H1 (cell line): Measurements from ENCODE around the gene MED28. TPM values are rescaled to one million over a fixed set of nuclear protein-coding genes. Genes with fewer than 3 reads are reported as not detected.

Experiments
- CTCF ChIA-PET: fragments of 300-600 bp; sonication (Branson Sonifier 250); formaldehyde crosslinking; loops from one replicate; lab custom pipeline; 2021; ENCODE audit not compliant: partially characterized antibody; lab: Charles Lee
- POLR2A ChIA-PET: fragments of 300-600 bp; sonication (Branson Sonifier 250); formaldehyde crosslinking; loops from one replicate; lab custom pipeline; 2021; ENCODE audit warnings: inconsistent platforms; ENCODE audit not compliant: partially characterized antibody; lab: Charles Lee
- DNase-seq, 2 experiments: peaks; one replicate each; pipeline versions ENCODE4 v3.0.0 to v3.0.0-alpha.2; 2010 to 2022; ENCODE audit warnings: low spot score in 2 of 2, low read depth in 1 of 2, mixed read lengths in 1 of 2
- FAIRE-seq: peaks from 2 replicates; lab custom pipeline; 2011; peaks lifted over from hg19 to GRCh38; lab: Jason Lieb, UNC
- H2AFZ ChIP-seq: 2 replicates; pipeline ENCODE4 v1.8.1; 2012; ENCODE audit warnings: low read length, inconsistent platforms
- H2AK5ac ChIP-seq: 2 replicates; pipeline ENCODE4 v1.6.1; 2013; ENCODE audit warnings: low read depth, low read length
- H2BK120ac ChIP-seq: replicated peaks from 2 replicates; pipeline ENCODE3; 2013; ENCODE audit warnings: low read depth, low read length, inconsistent platforms
- H2BK12ac ChIP-seq: 2 replicates; pipeline ENCODE4 v1.6.1; 2013; ENCODE audit warnings: low read depth, low read length
- H2BK15ac ChIP-seq: 2 replicates; pipeline ENCODE4 v1.6.1; 2013; ENCODE audit warnings: low read length
- H2BK20ac ChIP-seq: 2 replicates; pipeline ENCODE4 v1.6.1; 2013; ENCODE audit warnings: low read length
- H2BK5ac ChIP-seq: 2 replicates; pipeline ENCODE4 v1.6.1; 2013; ENCODE audit warnings: low read depth, low read length
- H3K14ac ChIP-seq: 2 replicates; pipeline ENCODE4 v1.6.1; 2013; ENCODE audit warnings: inconsistent platforms; ENCODE audit not compliant: insufficient read length
- H3K18ac ChIP-seq: 2 replicates; pipeline ENCODE4 v1.6.1; 2013; ENCODE audit warnings: low read length; ENCODE audit errors: extremely low read depth
- H3K23ac ChIP-seq: 2 replicates; pipeline ENCODE4 v1.6.1; 2013; ENCODE audit warnings: inconsistent platforms; ENCODE audit not compliant: insufficient read length
- H3K23me2 ChIP-seq: 2 replicates; pipeline ENCODE4 v1.6.1; 2013; ENCODE audit warnings: low read depth, low read length
- H3K27ac ChIP-seq: 2 replicates; pipeline ENCODE4 v1.6.1; 2011; ENCODE audit warnings: low read depth, low read length, inconsistent platforms
- H3K27me3 ChIP-seq, 4 experiments: replicated peaks in 1 of 4; 1 replicate in 1 of 4; 2 replicates in 3 of 4; pipeline versions ENCODE4 v1.6.1 to v1.8.1; 2011 to 2013; ENCODE audit warnings: low read length in 3 of 4, mild to moderate bottlenecking in 3 of 4, inconsistent platforms in 2 of 4, mixed read lengths in 2 of 4, moderate library complexity in 1 of 4; ENCODE audit not compliant: control insufficient read depth in 3 of 4, insufficient read depth in 3 of 4; ENCODE audit errors: extremely low read depth in 1 of 4
- H3K36me3 ChIP-seq, 4 experiments: 2 replicates each; pipeline versions ENCODE4 v1.6.1 to v1.8.1; 2011 to 2013; ENCODE audit warnings: mild to moderate bottlenecking in 4 of 4, low read length in 3 of 4, moderate library complexity in 2 of 4, control low read depth in 1 of 4, inconsistent platforms in 1 of 4; ENCODE audit not compliant: insufficient read depth in 4 of 4, control insufficient read depth in 2 of 4
- H3K4ac ChIP-seq: replicated peaks from 2 replicates; pipeline ENCODE3; 2013; ENCODE audit warnings: low read length, low read depth, mixed read lengths, inconsistent platforms; ENCODE audit not compliant: insufficient read length
- H3K4me1 ChIP-seq, 4 experiments: replicated peaks in 1 of 4; 1 replicate in 1 of 4; 2 replicates in 3 of 4; pipeline versions ENCODE4 v1.6.1 to v1.8.1; 2011 to 2013; ENCODE audit warnings: low read length in 3 of 4, inconsistent platforms in 2 of 4, mixed read lengths in 1 of 4; ENCODE audit not compliant: insufficient read depth in 4 of 4, control insufficient read depth in 3 of 4
- H3K4me2 ChIP-seq, 2 experiments: 2 replicates each; pipeline versions ENCODE4 v1.6.1 to v1.8.1; 2011 to 2013; ENCODE audit warnings: low read depth in 2 of 2, low read length in 2 of 2, control low read depth in 1 of 2, inconsistent platforms in 1 of 2, mild to moderate bottlenecking in 1 of 2; ENCODE audit not compliant: insufficient read depth in 1 of 2
- H3K4me3 ChIP-seq, 4 experiments: fragments of 200-600, 300-600 bp in 1 of 4; sonication (generic), shearing (Covaris generic), sonication (Bioruptor Twin) in 1 of 4; 2 replicates each; pipeline versions ENCODE4 v1.5.1 to v1.8.1; 2011 to 2016; ENCODE audit warnings: low read length in 4 of 4, low read depth in 3 of 4, control low read depth in 2 of 4, inconsistent platforms in 2 of 4, mild to moderate bottlenecking in 2 of 4, mixed read lengths in 1 of 4, moderate library complexity in 1 of 4; ENCODE audit not compliant: insufficient read depth in 2 of 4; ENCODE audit errors: extremely low read depth in 1 of 4
- H3K56ac ChIP-seq: replicated peaks from 2 replicates; pipeline ENCODE3; 2013; ENCODE audit warnings: low read depth, mild to moderate bottlenecking, mixed read lengths, low read length, inconsistent platforms; ENCODE audit not compliant: insufficient read length
- H3K79me1 ChIP-seq: 2 replicates; pipeline ENCODE4 v1.6.1; 2013; ENCODE audit warnings: low read depth, low read length, control low read depth
- H3K79me2 ChIP-seq, 2 experiments: 2 replicates each; pipeline versions ENCODE4 v1.6.1 to v1.8.1; 2012 to 2013; ENCODE audit warnings: low read length in 2 of 2, mild to moderate bottlenecking in 2 of 2, inconsistent platforms in 1 of 2; ENCODE audit not compliant: insufficient read depth in 2 of 2, control insufficient read depth in 1 of 2
- H3K9ac ChIP-seq, 4 experiments: replicated peaks in 1 of 4; 1 replicate in 1 of 4; 2 replicates in 3 of 4; pipeline versions ENCODE4 v1.6.1 to v1.8.1; 2011 to 2013; ENCODE audit warnings: low read depth in 3 of 4, low read length in 3 of 4, control low read depth in 2 of 4, mild to moderate bottlenecking in 2 of 4, moderate library complexity in 2 of 4, inconsistent platforms in 1 of 4; ENCODE audit errors: extremely low read depth in 1 of 4
- H3K9me3 ChIP-seq, 2 experiments: 2 replicates each; pipeline versions ENCODE4 v1.6.1 to v1.8.1; 2012 to 2013; ENCODE audit warnings: mild to moderate bottlenecking in 2 of 2, moderate library complexity in 2 of 2, control low read depth in 1 of 2, inconsistent platforms in 1 of 2, low read depth in 1 of 2, low read length in 1 of 2, mixed read lengths in 1 of 2; ENCODE audit not compliant: insufficient read depth in 2 of 2
- H4K20me1 ChIP-seq, 2 experiments: replicated peaks in 1 of 2; 2 replicates each; pipeline versions ENCODE3 to v1.8.1; 2011 to 2013; ENCODE audit warnings: inconsistent platforms in 2 of 2, low read length in 2 of 2, mild to moderate bottlenecking in 1 of 2; ENCODE audit not compliant: insufficient read depth in 2 of 2, control insufficient read depth in 1 of 2
- H4K5ac ChIP-seq: 2 replicates; pipeline ENCODE4 v1.6.1; 2013; ENCODE audit warnings: low read length, low read depth, mixed read lengths, inconsistent platforms; ENCODE audit not compliant: insufficient read length
- H4K8ac ChIP-seq: 2 replicates; pipeline ENCODE4 v1.8.0; 2013; ENCODE audit warnings: mild to moderate bottlenecking, moderate library complexity, low read length, inconsistent platforms; ENCODE audit not compliant: insufficient read depth; ENCODE audit errors: extremely low read depth
- H4K91ac ChIP-seq: replicated peaks from 2 replicates; pipeline ENCODE3; 2013; ENCODE audit warnings: low read length, mixed read lengths, inconsistent platforms; ENCODE audit not compliant: insufficient read length
- CBX5 ChIP-seq: fragments of 300-800, 300-1000 bp; sonication (generic); IDR thresholded peaks from 2 replicates; pipeline ENCODE4 v1.7.1; 2016; ENCODE audit warnings: antibody characterized with exemption, low read length, low read depth
- EZH2 ChIP-seq: fragments of 200-600 bp; sonication (generic); IDR thresholded peaks from 2 replicates; pipeline ENCODE4 v1.7.1; 2012; ENCODE audit warnings: low read depth, mild to moderate bottlenecking, moderate library complexity, low read length, inconsistent platforms; ENCODE audit not compliant: severe bottlenecking
- GTF2F1 ChIP-seq: IDR thresholded peaks from 2 replicates; pipeline ENCODE4 v1.6.1; 2012; ENCODE audit warnings: low read depth, low read length, improper control_type of control experiment, borderline replicate concordance
- HDAC2 ChIP-seq, 2 experiments: fragments of 300-600 bp in 1 of 2; sonication (generic) in 1 of 2; IDR thresholded peaks; 2 replicates each; pipeline ENCODE4 v1.6.1; 2011 to 2012; ENCODE audit warnings: low read depth in 2 of 2, low read length in 2 of 2, mild to moderate bottlenecking in 2 of 2, moderate library complexity in 2 of 2, borderline replicate concordance in 1 of 2, inconsistent platforms in 1 of 2
- KDM1A ChIP-seq: fragments of 200-600, 300-600 bp; sonication (generic); IDR thresholded peaks from 2 replicates; pipeline ENCODE4 v1.7.1; 2016; ENCODE audit warnings: mild to moderate bottlenecking, low read length, borderline replicate concordance
- MAFK ChIP-seq: IDR thresholded peaks from 2 replicates; pipeline ENCODE4 v1.6.1; 2012; ENCODE audit warnings: low read depth, mild to moderate bottlenecking, improper control_type of control experiment, low read length
- SP1 ChIP-seq: IDR thresholded peaks from 2 replicates; pipeline ENCODE4 v1.6.1; 2011; ENCODE audit warnings: low read depth, low read length
- TAF1 ChIP-seq: IDR thresholded peaks from 2 replicates; pipeline ENCODE4 v1.6.1; 2011; ENCODE audit warnings: mild to moderate bottlenecking, low read depth, low read length
- TAF7 ChIP-seq: optimal IDR thresholded peaks from 2 replicates; pipeline ENCODE3; 2011; ENCODE audit warnings: low read depth, mild to moderate bottlenecking, inconsistent platforms, low read length, moderate library complexity, borderline replicate concordance
- WGBS, 2 experiments: shearing (Covaris generic) in 1 of 2; methylation state at CpG; one replicate each; pipeline versions ENCODE4 v1.1.6 to v1.1.7; 2013 to 2015; ENCODE audit warnings: low lambda C conversion rate in 2 of 2, mixed read lengths in 2 of 2, inconsistent platforms in 1 of 2, low coverage in 1 of 2, missing lambda C conversion rate in 1 of 2; ENCODE audit not compliant: insufficient replicate concordance in 2 of 2, insufficient coverage in 1 of 2, insufficient read length in 1 of 2; ENCODE audit errors: extremely low coverage in 1 of 2, missing lambda C conversion rate in 1 of 2; 5-methylcytosine and 5-hydroxymethylcytosine counted together
- polyA plus RNA-seq, 7 experiments: library from polyadenylated mRNA; depleted of rRNA in 3 of 7; stranded (reverse) in 5 of 7; unstranded in 2 of 7; fragments of >200 nt in 5 of 7; fragments of 200-250 nt in 2 of 7; gene quantifications; 1 replicate in 5 of 7; 2 replicates in 1 of 7; 4 replicates in 1 of 7; pipeline versions ENCODE4 v1.2.1 to v1.2.3, GENCODE V29; 2011 to 2013; ENCODE audit warnings: missing spikeins in 2 of 7, mixed read lengths in 2 of 7
- total RNA-seq: library from RNA; stranded (reverse); fragmentation: NEBNext Ultra II Directional; extraction: Animal tissue kit (Norgen Biotek cat#: 25700); gene quantifications from 2 replicates; pipeline ENCODE4 v1.2.1, GENCODE V29; 2021

MED28 gene
- total and polyA plus RNA-seq, 2 of the 8 experiments (the other 6 are each of a cell fraction or from before 2014, with no cell fraction given): 24.0 to 87.1 TPM

DNA sequence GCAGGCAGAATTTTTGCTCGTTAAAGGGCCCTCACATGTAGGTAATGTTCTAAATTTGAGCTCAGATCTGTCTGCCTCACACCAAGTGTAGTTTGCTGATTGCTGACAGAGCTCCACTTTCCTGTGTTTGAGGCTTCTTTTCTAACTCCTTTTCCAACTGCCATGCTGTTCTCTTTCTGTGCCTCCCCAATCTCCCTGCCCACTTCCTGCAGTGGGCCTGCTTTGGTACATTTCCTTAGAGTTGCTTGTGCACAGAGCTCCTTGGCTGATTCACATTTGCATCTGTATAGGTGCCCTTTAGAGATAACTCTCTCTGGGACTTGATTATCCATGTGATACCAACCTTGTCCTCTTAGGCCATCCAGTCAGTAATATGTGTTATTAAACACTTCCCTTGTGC lies 4.5 kb downstream of the MED28 start:
- peaks cover 38 to 58% of the 10 kb centered on the region in 2 experiments for H3K79me2 ChIP-seq
- peaks cover 23% of the 10 kb centered on the region for H3K79me1 ChIP-seq
- no peak overlapping the region for H2BK5ac ChIP-seq
- no peak overlapping the region for H3K4ac ChIP-seq
- TF ChIP-seq TAF1 (no peak), CBX5 (no peak), MAFK (no peak), HDAC2 (IDR thresholded peaks at IDR 0.05; ENCODE audit: borderline replicate concordance in 1 of 2, low read depth in 2 of 2, low read length in 2 of 2) (no peak), GTF2F1 (no peak), SP1 (no peak), KDM1A (no peak), TAF7 (no peak), EZH2 (no peak)
- H4K5ac ChIP-seq: no peak overlapping the region
- no peak overlapping the region for H3K4me2 ChIP-seq
- no peak for FAIRE-seq
- no peak overlapping the region for H4K91ac ChIP-seq
- no peak overlapping the region for H2AK5ac ChIP-seq
- no peak overlapping the region for H3K14ac ChIP-seq
- peaks cover 4 to 23% of the 10 kb centered on the region in 2 experiments for H4K20me1 ChIP-seq
- H3K9ac ChIP-seq: no peak overlapping the region; a peak in 2 of 7 replicates
- H3K4me3 ChIP-seq: no peak overlapping the region
- H2BK20ac ChIP-seq: no peak overlapping the region
- H3K23me2 ChIP-seq: peaks cover 5% of the 10 kb centered on the region; the same call in 1 of the 2 replicates
- H2BK12ac ChIP-seq: no peak overlapping the region
- no peak overlapping the region for H2BK120ac ChIP-seq
- H2BK15ac ChIP-seq: no peak overlapping the region
- no peak overlapping the region for H2AFZ ChIP-seq
- peaks cover 18 to 63% (median 49%) of the 10 kb centered on the region in 4 experiments for H3K36me3 ChIP-seq
- 0% methylated on average over 1 of the region's 1 CpG; no CpG with 5 or more reads in 1 of the 2 experiments for WGBS, 2 experiments
- POLR2A ChIA-PET: interaction anchor here (1.0 to 1.5 kb wide), 3 partner anchors 13 to 24 kb away, joined by 3 to 4 read pairs (median 4); no protein-coding TSS in a partner anchor
- H3K23ac ChIP-seq: no peak overlapping the region
- no peaks in the 10 kb centered on the region for H3K9me3 ChIP-seq
- no peaks in the 10 kb centered on the region for H3K27me3 ChIP-seq
- no peak for DNase-seq
- H3K56ac ChIP-seq: no peak overlapping the region
- no peak overlapping the region for H4K8ac ChIP-seq
- CTCF ChIA-PET: interaction anchor here (1.2 to 1.6 kb wide), 3 partner anchors 14 to 106 kb away, joined by 3 to 4 read pairs (median 3); partner anchors contain the start of gene QDPR
- no peak overlapping the region for H3K27ac ChIP-seq
- H3K18ac ChIP-seq: no peak overlapping the region
- H3K4me1 ChIP-seq: peaks cover 0 to 4% (median 0%) of the 10 kb centered on the region in 4 experiments; a peak in 1 of 7 replicates
